ENCODE data around the gene CRACDL.

The CRACDL gene

DNA sequence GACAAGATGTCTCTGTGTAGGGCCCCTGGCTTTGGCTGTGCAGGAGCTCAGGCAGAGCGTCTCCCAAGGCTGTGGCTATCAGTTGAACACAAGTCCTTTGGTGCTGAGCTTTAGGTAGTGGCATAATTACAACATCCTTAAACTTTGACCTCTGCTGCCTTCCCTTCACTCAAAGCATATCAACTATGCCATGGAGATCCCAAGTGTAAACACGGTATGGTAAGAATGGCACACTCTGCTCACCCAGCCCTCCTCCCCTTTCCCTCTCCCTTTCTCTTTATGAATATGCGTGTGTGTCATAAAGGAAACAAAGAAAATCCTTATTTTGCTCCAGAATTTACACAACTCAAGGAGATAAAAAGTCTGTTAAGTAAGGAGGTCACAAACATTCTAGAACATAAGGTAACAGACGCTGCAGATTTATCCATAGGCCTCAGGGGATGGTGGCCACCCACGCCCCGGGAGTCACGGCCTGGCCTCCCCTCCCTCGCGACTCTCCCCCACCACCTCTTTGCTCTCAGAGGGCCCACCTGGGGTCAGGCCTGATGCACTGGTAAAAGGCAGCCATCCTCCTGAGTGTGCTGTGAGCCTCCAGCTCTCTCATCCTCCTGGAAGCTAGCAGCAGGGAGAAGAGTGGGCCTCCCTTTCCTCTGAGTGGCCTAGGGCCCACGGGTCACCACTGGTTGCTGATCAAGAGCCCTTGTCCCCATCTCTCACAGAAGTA lies 67.3 kb downstream of the CRACDL start:
- Histone ChIP-seq H3K27ac (ENCODE audit: low read depth, low read length) (no peak overlapping the region), H4K20me1 (ENCODE audit: low read depth, low read length) (no peaks in the 10 kb centered on the region), H3K9me2 (replicated peaks; ENCODE audit: insufficient read depth, low read length) (no peaks in the 10 kb centered on the region), H3K9me3 (ENCODE audit: insufficient read depth, low read length) (no peaks in the 10 kb centered on the region), H3K4me3 (ENCODE audit: insufficient read depth, low read length, poor library complexity, severe bottlenecking) (no peak overlapping the region), H3K27me3 (ENCODE audit: low read length) (no peaks in the 10 kb centered on the region), H3K36me3 (ENCODE audit: low read length) (no peaks in the 10 kb centered on the region), H3K4me2 (ENCODE audit: low read depth, low read length, poor library complexity, severe bottlenecking) (no peak overlapping the region), H3K79me2 (ENCODE audit: insufficient read depth, low read length) (no peaks in the 10 kb centered on the region), H2AFZ (ENCODE audit: low read depth, low read length, severe bottlenecking) (no peak overlapping the region), H3K9ac (ENCODE audit: low read length) (no peak overlapping the region), H3F3A (ENCODE audit: insufficient read depth) (no peaks in the 10 kb centered on the region)
- TF ChIP-seq EZH2phosphoT487 (conservative IDR thresholded peaks at IDR 0.05; ENCODE audit: low read length), result no peak
- TF ChIP-seq, protein P1, sequence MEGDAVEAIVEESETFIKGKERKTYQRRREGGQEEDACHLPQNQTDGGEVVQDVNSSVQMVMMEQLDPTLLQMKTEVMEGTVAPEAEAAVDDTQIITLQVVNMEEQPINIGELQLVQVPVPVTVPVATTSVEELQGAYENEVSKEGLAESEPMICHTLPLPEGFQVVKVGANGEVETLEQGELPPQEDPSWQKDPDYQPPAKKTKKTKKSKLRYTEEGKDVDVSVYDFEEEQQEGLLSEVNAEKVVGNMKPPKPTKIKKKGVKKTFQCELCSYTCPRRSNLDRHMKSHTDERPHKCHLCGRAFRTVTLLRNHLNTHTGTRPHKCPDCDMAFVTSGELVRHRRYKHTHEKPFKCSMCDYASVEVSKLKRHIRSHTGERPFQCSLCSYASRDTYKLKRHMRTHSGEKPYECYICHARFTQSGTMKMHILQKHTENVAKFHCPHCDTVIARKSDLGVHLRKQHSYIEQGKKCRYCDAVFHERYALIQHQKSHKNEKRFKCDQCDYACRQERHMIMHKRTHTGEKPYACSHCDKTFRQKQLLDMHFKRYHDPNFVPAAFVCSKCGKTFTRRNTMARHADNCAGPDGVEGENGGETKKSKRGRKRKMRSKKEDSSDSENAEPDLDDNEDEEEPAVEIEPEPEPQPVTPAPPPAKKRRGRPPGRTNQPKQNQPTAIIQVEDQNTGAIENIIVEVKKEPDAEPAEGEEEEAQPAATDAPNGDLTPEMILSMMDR (IDR thresholded peaks at IDR 0.05; ENCODE audit: insufficient read depth, low read length, poor library complexity, severe bottlenecking), result no peak

DNA sequence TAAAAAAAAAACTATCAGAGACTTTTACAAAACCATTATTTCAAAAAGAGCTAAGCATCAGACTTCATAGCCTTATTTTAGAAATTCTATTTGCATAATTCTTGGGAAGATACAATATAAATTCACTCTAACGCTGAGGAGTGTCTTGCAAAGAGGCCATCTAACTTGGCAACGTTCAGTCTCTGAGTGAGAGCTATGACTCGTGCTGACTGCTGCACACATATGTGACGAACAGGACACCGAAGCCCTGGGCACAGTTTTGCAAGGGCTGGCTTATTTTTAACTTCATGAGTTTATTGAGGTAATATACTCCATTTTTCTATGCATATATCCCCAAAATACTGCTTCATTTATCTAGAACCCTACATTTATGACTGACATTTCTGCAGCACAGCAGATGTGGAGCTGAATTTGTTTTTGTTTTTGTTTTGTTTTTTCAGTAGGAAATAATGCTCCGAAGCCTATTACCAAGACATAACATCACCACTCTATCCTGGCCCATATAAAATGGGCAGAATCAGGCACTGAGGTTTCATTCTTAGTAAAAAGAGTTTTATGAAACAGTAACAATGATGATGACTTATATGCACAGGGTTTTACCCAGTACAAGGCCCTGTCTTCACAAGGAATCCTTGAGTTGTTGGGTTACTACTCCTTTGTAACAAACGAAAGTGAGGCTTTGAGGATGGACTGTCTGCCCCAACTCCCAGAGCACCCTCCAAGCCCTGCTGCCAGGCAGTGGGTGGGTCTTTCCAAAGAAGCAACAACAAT lies 68.3 kb downstream of the CRACDL start:
- Histone ChIP-seq H3F3A (ENCODE audit: insufficient read depth) (no peaks in the 10 kb centered on the region), H3K4me2 (ENCODE audit: low read depth, low read length, poor library complexity, severe bottlenecking) (no peak overlapping the region)

DNA sequence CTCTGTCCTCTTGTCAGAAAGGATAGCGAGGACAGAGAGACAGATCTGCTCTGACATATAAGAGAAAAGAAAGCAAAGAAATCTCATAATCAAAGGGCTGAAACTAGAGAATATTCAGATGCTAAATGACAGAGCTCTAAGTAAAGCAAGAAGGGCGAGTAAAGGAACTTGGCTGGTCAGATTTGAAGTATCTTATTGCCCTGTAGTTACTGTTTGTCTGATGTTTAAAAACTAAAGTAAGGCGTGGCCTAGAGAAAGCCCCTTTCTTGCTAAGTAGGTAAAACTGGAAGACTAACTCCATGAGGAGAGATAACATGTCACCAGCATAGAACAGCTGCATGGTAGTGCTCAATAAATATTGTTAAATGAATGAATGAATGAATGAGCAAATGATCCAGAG lies 70.0 kb downstream of the CRACDL start:
- Histone ChIP-seq H2AFZ (ENCODE audit: low read depth, low read length, severe bottlenecking) (no peak overlapping the region), H3K4me3 (ENCODE audit: insufficient read depth, low read length, poor library complexity, severe bottlenecking) (no peak overlapping the region), H3F3A (ENCODE audit: insufficient read depth) (no peaks in the 10 kb centered on the region), H4K20me1 (ENCODE audit: low read depth, low read length) (no peaks in the 10 kb centered on the region), H3K27me3 (ENCODE audit: low read length) (no peaks in the 10 kb centered on the region), H3K9me3 (ENCODE audit: insufficient read depth, low read length) (no peaks in the 10 kb centered on the region), H3K9me2 (replicated peaks; ENCODE audit: insufficient read depth, low read length) (no peaks in the 10 kb centered on the region), H3K4me2 (ENCODE audit: low read depth, low read length, poor library complexity, severe bottlenecking) (no peak overlapping the region), H3K27ac (ENCODE audit: low read depth, low read length) (no peak overlapping the region), H3K9ac (ENCODE audit: low read length) (no peak overlapping the region), H3K79me2 (ENCODE audit: insufficient read depth, low read length) (no peaks in the 10 kb centered on the region), H3K36me3 (ENCODE audit: low read length) (no peaks in the 10 kb centered on the region)
- TF ChIP-seq EZH2phosphoT487 (conservative IDR thresholded peaks at IDR 0.05; ENCODE audit: low read length), result no peak

More for the DNA sequence above, 68.3 kb downstream of the CRACDL start:
- Histone ChIP-seq H3K9ac (ENCODE audit: low read length) (no peak overlapping the region), H3K36me3 (ENCODE audit: low read length) (no peaks in the 10 kb centered on the region), H3K9me2 (replicated peaks; ENCODE audit: insufficient read depth, low read length) (no peaks in the 10 kb centered on the region), H3K4me3 (ENCODE audit: insufficient read depth, low read length, poor library complexity, severe bottlenecking) (no peak overlapping the region), H3K27me3 (ENCODE audit: low read length) (no peaks in the 10 kb centered on the region), H3K9me3 (ENCODE audit: insufficient read depth, low read length) (no peaks in the 10 kb centered on the region), H2AFZ (ENCODE audit: low read depth, low read length, severe bottlenecking) (no peak overlapping the region), H3K79me2 (ENCODE audit: insufficient read depth, low read length) (no peaks in the 10 kb centered on the region), H3K27ac (ENCODE audit: low read depth, low read length) (no peak overlapping the region), H4K20me1 (ENCODE audit: low read depth, low read length) (no peaks in the 10 kb centered on the region)
- TF ChIP-seq, protein P1 (IDR thresholded peaks at IDR 0.05; ENCODE audit: insufficient read depth, low read length, poor library complexity, severe bottlenecking), result no peak
- no peak for TF ChIP-seq EZH2phosphoT487 (conservative IDR thresholded peaks at IDR 0.05; ENCODE audit: low read length)

DNA sequence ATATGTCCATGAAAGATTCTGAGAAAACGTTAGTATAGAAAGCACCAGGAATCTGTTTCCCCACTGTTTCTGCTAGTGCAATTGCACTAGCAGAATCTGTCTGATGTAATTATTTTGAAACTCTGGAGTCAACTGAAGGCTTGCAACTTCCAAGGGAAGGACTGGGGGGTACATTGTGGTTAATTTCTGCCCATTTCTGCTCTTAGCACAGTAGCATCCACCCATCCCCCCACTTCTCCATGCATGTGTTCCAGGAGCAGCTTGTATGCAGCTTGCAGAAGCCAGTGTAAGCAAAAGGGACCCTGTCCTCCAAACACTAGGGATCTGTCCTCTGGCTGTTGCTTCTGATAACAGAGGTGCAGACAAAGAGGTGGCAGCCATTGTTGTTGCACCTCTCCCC lies 74.4 kb downstream of the CRACDL start:
- no peaks in the 10 kb centered on the region for H3K36me3 ChIP-seq (ENCODE audit: low read length)
- H3K9me3 ChIP-seq (ENCODE audit: insufficient read depth, low read length), result peaks cover 15% of the 10 kb centered on the region; the same call in 1 of the 2 replicates
- no peak overlapping the region for H3K4me2 ChIP-seq (ENCODE audit: low read depth, low read length, poor library complexity, severe bottlenecking)
- no peak overlapping the region for H3K27ac ChIP-seq (ENCODE audit: low read depth, low read length)
- no peaks in the 10 kb centered on the region for H3K9me2 ChIP-seq (replicated peaks; ENCODE audit: insufficient read depth, low read length)
- no peaks in the 10 kb centered on the region for H4K20me1 ChIP-seq (ENCODE audit: low read depth, low read length)
- H3K4me3 ChIP-seq (ENCODE audit: insufficient read depth, low read length, poor library complexity, severe bottlenecking), result no peak overlapping the region
- no peak overlapping the region for H3K9ac ChIP-seq (ENCODE audit: low read length)
- no peaks in the 10 kb centered on the region for H3K79me2 ChIP-seq (ENCODE audit: insufficient read depth, low read length)
- H2AFZ ChIP-seq (ENCODE audit: low read depth, low read length, severe bottlenecking), result no peak overlapping the region
- TF ChIP-seq EZH2phosphoT487 (conservative IDR thresholded peaks at IDR 0.05; ENCODE audit: low read length), result no peak
- TF ChIP-seq, protein P1 (IDR thresholded peaks at IDR 0.05; ENCODE audit: insufficient read depth, low read length, poor library complexity, severe bottlenecking), result no peak
- H3F3A ChIP-seq (ENCODE audit: insufficient read depth), result no peaks in the 10 kb centered on the region
- no peaks in the 10 kb centered on the region for H3K27me3 ChIP-seq (ENCODE audit: low read length)
